Tibial nerve (tissue), 4 donors: ENCODE data around the gene CLEC4E.

Experiments used
- CTCF ChIP-seq, 5 experiments: fragments of 200-600 bp in 3 of 5; fragments of 450-650 bp in 2 of 5; sonication (generic) in 3 of 5; IDR thresholded peaks; one replicate each; pipeline ENCODE4 v1.5.1; 2016 to 2019; ENCODE audit warnings: antibody characterized with exemption in 5 of 5, mild to moderate bottlenecking in 3 of 5, moderate library complexity in 2 of 5
- EP300 ChIP-seq, 2 donors: sonication (generic); formaldehyde crosslinking; IDR thresholded peaks; one replicate each; pipeline ENCODE4 v1.6.1; 2017; ENCODE audit warnings: antibody characterized with exemption in 2 of 2, mild to moderate bottlenecking in 1 of 2
- POLR2A ChIP-seq, 2 donors: fragments of 450-650 bp; IDR thresholded peaks; one replicate each; pipeline ENCODE4 v1.6.1; 2017; ENCODE audit warnings: antibody characterized with exemption in 2 of 2, mild to moderate bottlenecking in 2 of 2, moderate library complexity in 2 of 2

GRCh38 chr12:8556531-8557097 is 15.9 kb upstream of the CLEC4E start:
- no peak for TF ChIP-seq POLR2A (IDR thresholded peaks at IDR 0.05)
- TF ChIP-seq CTCF (IDR thresholded peaks at IDR 0.05), result no peak
- no peak for TF ChIP-seq EP300 (IDR thresholded peaks at IDR 0.05)
